ENCODE measurements around the gene WDSUB1. TPM values are rescaled to one million over a fixed set of nuclear protein-coding genes. Genes with fewer than 3 reads are reported as not detected.

WDSUB1 gene
- total RNA-seq, 2 donors from 2014 or later: 4.4 to 5.9 TPM

GRCh38 chr2:159193791-159194190 lies 92.7 kb downstream of the WDSUB1 start:
- Mint-ChIP-seq H3K4me3 (no peak overlapping the region), H3K4me1 (peaks cover 3% of the 10 kb centered on the region), H3K36me3 (ENCODE audit: low read depth) (peaks cover 2% of the 10 kb centered on the region), H3K27me3 (no peaks in the 10 kb centered on the region), H3K27ac (no peak overlapping the region)
- ATAC-seq (no peak), DNase-seq (no peak)
- H3K9me3 ChIP-seq (ENCODE audit: control insufficient read depth, low read length, poor library complexity, severe bottlenecking): no peaks in the 10 kb centered on the region

- H3K4me3 Mint-ChIP-seq: no peak overlapping the region
- no peaks in the 10 kb centered on the region for H3K27me3 Mint-ChIP-seq
- DNase-seq: no peak
- peaks cover 2% of the 10 kb centered on the region for H3K36me3 Mint-ChIP-seq (ENCODE audit: low read depth)
- H3K9me3 ChIP-seq (ENCODE audit: control insufficient read depth, low read length, poor library complexity, severe bottlenecking): no peaks in the 10 kb centered on the region
- no peak for ATAC-seq
- peaks cover 3% of the 10 kb centered on the region for H3K4me1 Mint-ChIP-seq
- H3K27ac Mint-ChIP-seq: no peak overlapping the region
Measured at GRCh38 chr2:159192371-159192918, 94.1 kb downstream of the WDSUB1 start.

- Mint-ChIP-seq H3K27ac (no peak overlapping the region), H3K36me3 (ENCODE audit: low read depth) (peaks cover 2% of the 10 kb centered on the region), H3K27me3 (no peaks in the 10 kb centered on the region), H3K4me1 (peaks cover 3% of the 10 kb centered on the region), H3K4me3 (no peak overlapping the region)
- no peaks in the 10 kb centered on the region for H3K9me3 ChIP-seq (ENCODE audit: control insufficient read depth, low read length, poor library complexity, severe bottlenecking)
- DNase-seq: no peak
- ATAC-seq: no peak
Measured at GRCh38 chr2:159188449-159188848, 98.1 kb downstream of the WDSUB1 start.

- DNase-seq (no peak), ATAC-seq (no peak)
- Mint-ChIP-seq H3K4me3 (no peak overlapping the region), H3K27me3 (no peaks in the 10 kb centered on the region), H3K36me3 (ENCODE audit: low read depth) (peaks cover 2% of the 10 kb centered on the region), H3K27ac (no peak overlapping the region), H3K4me1 (no peaks in the 10 kb centered on the region)
- no peaks in the 10 kb centered on the region for H3K9me3 ChIP-seq (ENCODE audit: control insufficient read depth, low read length, poor library complexity, severe bottlenecking)
Measured at GRCh38 chr2:159187106-159187505, 99.4 kb downstream of the WDSUB1 start.

- DNase-seq: no peak
- Mint-ChIP-seq H3K4me1 (no peaks in the 10 kb centered on the region), H3K4me3 (no peak overlapping the region), H3K36me3 (ENCODE audit: low read depth) (no peaks in the 10 kb centered on the region), H3K27me3 (no peaks in the 10 kb centered on the region), H3K27ac (peak overlapping the region; percentile 27)
- H3K9me3 ChIP-seq (ENCODE audit: control insufficient read depth, low read length, poor library complexity, severe bottlenecking): no peaks in the 10 kb centered on the region
- ATAC-seq: no peak
Measured at GRCh38 chr2:159186462-159186861, 100.0 kb downstream of the WDSUB1 start.
